Mesendoderm (in vitro differentiated cells): ENCODE results near the gene IRGQ.
A peak's percentile ranks its signal among the peaks of the same experiment; 100 is the strongest.

Experiments
- DNase-seq: peaks from one replicate; pipeline ENCODE4 v3.0.0; 2013
- H2AK5ac ChIP-seq: 2 replicates; pipeline ENCODE4 v1.6.1; 2013; ENCODE audit warnings: low read length, inconsistent platforms
- H2BK120ac ChIP-seq: 2 replicates; pipeline ENCODE4 v1.6.1; 2013; ENCODE audit warnings: low read depth, mild to moderate bottlenecking, low read length, moderate library complexity, mixed read lengths
- H2BK15ac ChIP-seq: replicated peaks from 2 replicates; pipeline ENCODE4 v1.6.1; 2013; ENCODE audit warnings: low read depth, mild to moderate bottlenecking, moderate library complexity
- H2BK5ac ChIP-seq: 2 replicates; pipeline ENCODE4 v1.6.1; 2013; ENCODE audit warnings: low read length, inconsistent platforms
- H3K18ac ChIP-seq: 2 replicates; pipeline ENCODE4 v1.6.1; 2013; ENCODE audit warnings: mild to moderate bottlenecking, low read length, mixed read lengths
- H3K23ac ChIP-seq: one replicate; pipeline ENCODE4 v1.6.1; 2013; ENCODE audit warnings: low read length
- H3K27ac ChIP-seq: 2 replicates; pipeline ENCODE4 v1.5.1; 2013; ENCODE audit warnings: low read depth, mild to moderate bottlenecking, inconsistent platforms, low read length, moderate library complexity
- H3K27me3 ChIP-seq: 2 replicates; pipeline ENCODE4 v1.6.1; 2013; ENCODE audit warnings: low read length, control low read depth, mild to moderate bottlenecking, inconsistent platforms; ENCODE audit not compliant: insufficient read depth, poor library complexity
- H3K36me3 ChIP-seq: 2 replicates; pipeline ENCODE4 v1.6.1; 2013; ENCODE audit warnings: low read length, inconsistent platforms; ENCODE audit not compliant: control insufficient read depth, insufficient read depth
- H3K4ac ChIP-seq: one replicate; pipeline ENCODE4 v1.6.1; 2013; ENCODE audit warnings: low read depth, mild to moderate bottlenecking, low read length, moderate library complexity
- H3K4me1 ChIP-seq: 2 replicates; pipeline ENCODE4 v1.6.1; 2013; ENCODE audit warnings: low read depth, low read length, inconsistent platforms; ENCODE audit not compliant: control insufficient read depth
- H3K4me2 ChIP-seq: 2 replicates; pipeline ENCODE4 v1.6.1; 2013; ENCODE audit warnings: low read length
- H3K4me3 ChIP-seq: 2 replicates; pipeline ENCODE4 v1.5.1; 2013; ENCODE audit warnings: mild to moderate bottlenecking, low read length
- H3K56ac ChIP-seq: one replicate; pipeline ENCODE4 v1.6.1; 2013; ENCODE audit warnings: low read length
- H3K79me1 ChIP-seq: 2 replicates; pipeline ENCODE4 v1.6.1; 2013; ENCODE audit warnings: low read length, inconsistent platforms
- H3K79me2 ChIP-seq: 2 replicates; pipeline ENCODE4 v1.6.1; 2013; ENCODE audit warnings: mild to moderate bottlenecking, low read length; ENCODE audit not compliant: control insufficient read depth, insufficient read depth
- H3K9ac ChIP-seq: 2 replicates; pipeline ENCODE4 v1.6.1; 2013; ENCODE audit warnings: low read length, inconsistent platforms
- H4K5ac ChIP-seq: one replicate; pipeline ENCODE4 v1.6.1; 2013; ENCODE audit warnings: low read length
- H4K8ac ChIP-seq: one replicate; pipeline ENCODE4 v1.6.1; 2013; ENCODE audit warnings: low read depth, mild to moderate bottlenecking, control low read depth, low read length, moderate library complexity
- WGBS: extraction: QIAGEN DNeasy Blood & Tissue Kit; methylation state at CpG from one replicate; pipeline ENCODE4 v1.1.7; 2013; ENCODE audit warnings: low lambda C conversion rate, missing lambda C conversion rate; ENCODE audit not compliant: insufficient coverage; ENCODE audit errors: extremely low coverage; 5-methylcytosine and 5-hydroxymethylcytosine counted together

IRGQ gene

GRCh38 chr19:43640424-43640757 lies 44.5 kb upstream of the IRGQ start:
- H3K27ac ChIP-seq: no peak overlapping the region
- no peak for DNase-seq
- peak overlapping the region; percentile 72 for H3K9ac ChIP-seq
- no peaks in the 10 kb centered on the region for H3K79me1 ChIP-seq
- H3K23ac ChIP-seq: no peak overlapping the region
- H4K8ac ChIP-seq: no peak overlapping the region
- no peak overlapping the region for H4K5ac ChIP-seq
- H3K4me2 ChIP-seq: peak overlapping the region; percentile 86
- no peak overlapping the region for H3K18ac ChIP-seq
- H3K4me3 ChIP-seq: peak overlapping the region; percentile 62
- no peak overlapping the region for H2AK5ac ChIP-seq
- peak overlapping the region; percentile 88 for H3K56ac ChIP-seq
- H2BK5ac ChIP-seq: no peak overlapping the region
- peaks cover 8% of the 10 kb centered on the region for H3K27me3 ChIP-seq
- WGBS: no CpG with 5 or more reads among the region's 9 CpGs
- no peak overlapping the region for H2BK120ac ChIP-seq
- no peak overlapping the region for H2BK15ac ChIP-seq
- no peak overlapping the region for H3K4ac ChIP-seq
- no peaks in the 10 kb centered on the region for H3K79me2 ChIP-seq
- no peaks in the 10 kb centered on the region for H3K36me3 ChIP-seq
- H3K4me1 ChIP-seq: no peaks in the 10 kb centered on the region

GRCh38 chr19:43639519-43640423 lies 43.8 kb upstream of the IRGQ start, which contains the start of gene CADM4:
Gene CADM4, minus strand, starts transcription at chr19:43639850. Its CDS starts 60 bp downstream, at chr19:43639790.
- Histone ChIP-seq H3K4me3 (peak within 1 kb of the TSS; percentile 62), H3K36me3 (no peaks in the 10 kb centered on the region), H2BK5ac (no peak within 1 kb of the TSS), H3K23ac (peak within 1 kb of the TSS; percentile 80), H3K4ac (no peak within 1 kb of the TSS), H2BK15ac (no peak within 1 kb of the TSS), H2AK5ac (no peak within 1 kb of the TSS), H4K5ac (no peak within 1 kb of the TSS), H3K27ac (no peak within 1 kb of the TSS), H3K27me3 (peaks cover 8% of the 10 kb centered on the region), H4K8ac (no peak within 1 kb of the TSS), H3K79me2 (no peaks in the 10 kb centered on the region), H3K18ac (peak within 1 kb of the TSS; percentile 4), H3K4me1 (no peaks in the 10 kb centered on the region), H3K79me1 (no peaks in the 10 kb centered on the region), H3K9ac (peak within 1 kb of the TSS; percentile 72), H2BK120ac (no peak within 1 kb of the TSS), H3K4me2 (peak within 1 kb of the TSS; percentile 86), H3K56ac (peak within 1 kb of the TSS; percentile 88)
- WGBS: no CpG with 5 or more reads among the region's 110 CpGs
- DNase-seq: no peak

- H2BK120ac ChIP-seq: no peak overlapping the region
- peak overlapping the region; percentile 41 for H3K9ac ChIP-seq
- H3K79me2 ChIP-seq: no peaks in the 10 kb centered on the region
- WGBS: no CpG with 5 or more reads among the region's 18 CpGs
- H3K36me3 ChIP-seq: no peaks in the 10 kb centered on the region
- no peak overlapping the region for H4K8ac ChIP-seq
- H3K4ac ChIP-seq: no peak overlapping the region
- no peak overlapping the region for H2BK15ac ChIP-seq
- H2BK5ac ChIP-seq: no peak overlapping the region
- H3K4me2 ChIP-seq: peak overlapping the region; percentile 54
- no peak overlapping the region for H4K5ac ChIP-seq
- H2AK5ac ChIP-seq: no peak overlapping the region
- H3K23ac ChIP-seq: no peak overlapping the region
- H3K18ac ChIP-seq: peak overlapping the region; percentile 4
- peak overlapping the region; percentile 3 for H3K4me3 ChIP-seq
- peaks cover 8% of the 10 kb centered on the region for H3K27me3 ChIP-seq
- H3K4me1 ChIP-seq: no peaks in the 10 kb centered on the region
- no peak for DNase-seq
- H3K56ac ChIP-seq: peak overlapping the region; percentile 79
- H3K79me1 ChIP-seq: no peaks in the 10 kb centered on the region
- H3K27ac ChIP-seq: no peak overlapping the region
These were observed 43.1 kb upstream of the IRGQ start for GRCh38 chr19:43638995-43639518.

GRCh38 chr19:43638214-43638994 lies 42.5 kb upstream of the IRGQ start:
- H3K36me3 ChIP-seq: no peaks in the 10 kb centered on the region
- H2AK5ac ChIP-seq: no peak overlapping the region
- peaks cover 8% of the 10 kb centered on the region for H3K27me3 ChIP-seq
- no peak overlapping the region for H3K27ac ChIP-seq
- no peak overlapping the region for H2BK15ac ChIP-seq
- H3K4me3 ChIP-seq: no peak overlapping the region
- no peak overlapping the region for H4K8ac ChIP-seq
- no peaks in the 10 kb centered on the region for H3K4me1 ChIP-seq
- H3K9ac ChIP-seq: no peak overlapping the region
- no peak for DNase-seq
- no peak overlapping the region for H2BK5ac ChIP-seq
- H3K23ac ChIP-seq: peak overlapping the region; percentile 19
- H3K79me2 ChIP-seq: no peaks in the 10 kb centered on the region
- H3K79me1 ChIP-seq: no peaks in the 10 kb centered on the region
- WGBS: no CpG with 5 or more reads among the region's 13 CpGs
- H3K4ac ChIP-seq: no peak overlapping the region
- no peak overlapping the region for H3K18ac ChIP-seq
- H4K5ac ChIP-seq: no peak overlapping the region
- no peak overlapping the region for H3K56ac ChIP-seq
- no peak overlapping the region for H3K4me2 ChIP-seq
- no peak overlapping the region for H2BK120ac ChIP-seq

GRCh38 chr19:43636121-43636683 lies 40.3 kb upstream of the IRGQ start:
- H4K5ac ChIP-seq: no peak overlapping the region
- no peak overlapping the region for H4K8ac ChIP-seq
- no peaks in the 10 kb centered on the region for H3K4me1 ChIP-seq
- no peak overlapping the region for H3K56ac ChIP-seq
- H3K4me2 ChIP-seq: no peak overlapping the region
- no peak overlapping the region for H2AK5ac ChIP-seq
- peak overlapping the region; percentile 18 for H3K9ac ChIP-seq
- H3K36me3 ChIP-seq: no peaks in the 10 kb centered on the region
- H3K4ac ChIP-seq: no peak overlapping the region
- no peaks in the 10 kb centered on the region for H3K79me2 ChIP-seq
- no peak overlapping the region for H3K23ac ChIP-seq
- H2BK120ac ChIP-seq: no peak overlapping the region
- no peak overlapping the region for H2BK5ac ChIP-seq
- H3K18ac ChIP-seq: peak overlapping the region; percentile 5
- no peak overlapping the region for H3K4me3 ChIP-seq
- H3K79me1 ChIP-seq: no peaks in the 10 kb centered on the region
- H3K27me3 ChIP-seq: peaks cover 8% of the 10 kb centered on the region
- peak; percentile 49 for DNase-seq
- WGBS: no CpG with 5 or more reads among the region's 14 CpGs
- no peak overlapping the region for H3K27ac ChIP-seq
- H2BK15ac ChIP-seq: no peak overlapping the region
